ENCODE measurements around the gene B3GNT7. TPM values are rescaled to one million over a fixed set of nuclear protein-coding genes. Genes with fewer than 3 reads are reported as not detected.
A peak's percentile ranks its signal among the peaks of the same experiment; 100 is the strongest.
"Not testable (repeated sequence)": the region's sequence is repeated elsewhere in the genome, so short reads cannot be mapped to it uniquely, and the experiment has no call there.

The B3GNT7 gene
- total RNA-seq, 2 donors from 2014 or later: 12.6 to 20.1 TPM

GRCh38 chr2:231408304-231408703 lies 12.8 kb downstream of the B3GNT7 start:
- DNase-seq (ENCODE audit: low spot score); ATAC-seq; H3K9me3 Mint-ChIP-seq; H3K27ac Mint-ChIP-seq; H3K27me3 Mint-ChIP-seq; H3K4me3 Mint-ChIP-seq; H3K36me3 Mint-ChIP-seq: not testable (repeated sequence)
- peaks cover 20 to 26% of the 10 kb centered on the region in 2 donors for H3K4me1 Mint-ChIP-seq (ENCODE audit: low read depth in 2 of 2)

DNA sequence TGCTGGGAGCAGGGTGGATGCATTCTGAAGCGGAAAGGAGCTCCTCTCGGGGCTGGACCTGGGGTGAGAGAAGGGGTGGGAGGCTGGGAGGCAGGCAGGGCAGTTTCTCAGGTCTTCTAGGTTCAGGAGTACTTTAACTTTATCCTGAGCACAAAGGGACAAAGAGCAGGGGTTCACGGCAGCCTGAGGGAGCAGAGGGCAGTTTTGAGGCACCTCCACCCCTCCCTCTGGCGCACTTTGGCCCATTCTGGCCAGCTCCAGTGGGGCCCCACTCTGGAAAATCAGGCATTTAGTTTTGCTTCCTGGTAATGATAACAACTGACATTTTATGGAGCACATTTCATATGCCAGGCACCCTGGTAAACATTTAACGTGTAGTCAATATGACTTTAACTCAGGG lies 14.3 kb downstream of the B3GNT7 start:
- Mint-ChIP-seq H3K27ac (no peak overlapping the region), H3K27me3 (no peaks in the 10 kb centered on the region), H3K4me1 (ENCODE audit: low read depth in 2 of 2) (peaks cover 20 to 26% of the 10 kb centered on the region in 2 donors), H3K9me3 (no peaks in the 10 kb centered on the region), H3K4me3 (no peak overlapping the region), H3K36me3 (peaks cover 4% of the 10 kb centered on the region)
- DNase-seq (ENCODE audit: low spot score): no peak
- ATAC-seq: no peak

GRCh38 chr2:231410293-231411004 lies 14.9 kb downstream of the B3GNT7 start:
- DNase-seq (ENCODE audit: low spot score) (no peak), ATAC-seq (no peak)
- Mint-ChIP-seq H3K36me3 (peaks cover 4% of the 10 kb centered on the region), H3K4me1 (ENCODE audit: low read depth in 2 of 2) (peaks cover 14 to 20% of the 10 kb centered on the region in 2 donors), H3K27ac (no peak overlapping the region), H3K27me3 (no peaks in the 10 kb centered on the region), H3K4me3 (no peak overlapping the region), H3K9me3 (no peaks in the 10 kb centered on the region)

DNA sequence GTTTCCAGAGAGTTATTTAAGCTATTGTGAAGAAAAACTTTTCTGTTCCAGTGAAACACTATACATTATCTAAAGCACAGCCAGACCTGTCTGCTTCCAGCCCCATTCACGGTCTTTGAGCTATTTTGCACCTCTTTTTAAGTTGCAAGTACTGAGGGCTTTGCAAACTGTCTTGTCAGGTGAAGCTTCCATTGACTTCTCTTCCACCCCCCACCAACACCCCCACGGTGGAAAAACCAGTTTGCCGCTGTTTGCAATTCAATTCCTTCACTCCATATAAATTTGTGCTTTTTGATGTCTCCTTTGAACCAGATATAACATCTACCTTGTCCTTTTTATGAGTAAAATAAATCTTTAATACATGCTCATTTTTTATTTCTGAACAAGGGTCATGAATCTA lies 15.7 kb downstream of the B3GNT7 start:
- peaks cover 12% of the 10 kb centered on the region in 2 donors for H3K4me1 Mint-ChIP-seq (ENCODE audit: low read depth in 2 of 2)
- H3K27me3 Mint-ChIP-seq: no peaks in the 10 kb centered on the region
- no peak overlapping the region for H3K27ac Mint-ChIP-seq
- peak overlapping the region; percentile 71 for H3K4me3 Mint-ChIP-seq
- no peaks in the 10 kb centered on the region for H3K9me3 Mint-ChIP-seq
- ATAC-seq: no peak
- peaks cover 4% of the 10 kb centered on the region for H3K36me3 Mint-ChIP-seq
- DNase-seq (ENCODE audit: low spot score): no peak

- Mint-ChIP-seq H3K27me3 (no peaks in the 10 kb centered on the region), H3K36me3 (peaks cover 4% of the 10 kb centered on the region), H3K4me3 (peak overlapping the region; percentile 71), H3K4me1 (ENCODE audit: low read depth in 2 of 2) (peaks cover 4 to 5% of the 10 kb centered on the region in 2 donors), H3K9me3 (no peaks in the 10 kb centered on the region), H3K27ac (no peak overlapping the region)
- DNase-seq (ENCODE audit: low spot score): peak; percentile 90
- ATAC-seq: peak; percentile 100
Measured at GRCh38 chr2:231411831-231412617, 16.5 kb downstream of the B3GNT7 start.

DNA sequence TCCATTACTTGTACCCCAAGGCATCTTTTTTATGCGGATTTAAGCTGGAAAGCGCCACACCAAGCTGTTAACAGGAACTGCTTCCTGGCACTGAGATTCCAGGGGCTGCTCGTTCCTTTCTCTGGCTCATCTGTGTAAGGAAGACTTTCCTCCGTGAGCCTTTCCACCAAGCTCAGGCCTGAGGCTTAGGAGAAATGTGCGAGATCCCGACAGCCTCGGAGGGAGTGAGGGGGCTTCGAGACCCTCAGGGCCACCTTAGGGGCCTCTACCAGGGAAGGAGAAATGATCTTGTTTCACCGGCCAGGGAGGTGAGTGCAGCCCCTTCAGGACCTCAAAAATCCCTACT lies 17.1 kb downstream of the B3GNT7 start:
- H3K27ac Mint-ChIP-seq: no peak overlapping the region
- H3K36me3 Mint-ChIP-seq: peaks cover 4% of the 10 kb centered on the region
- ATAC-seq (no peak), DNase-seq (ENCODE audit: low spot score) (no peak)
- H3K4me3 Mint-ChIP-seq: peak overlapping the region; percentile 45
- H3K9me3 Mint-ChIP-seq: no peaks in the 10 kb centered on the region
- no peaks in the 10 kb centered on the region for H3K27me3 Mint-ChIP-seq
- peaks cover 4 to 5% of the 10 kb centered on the region in 2 donors for H3K4me1 Mint-ChIP-seq (ENCODE audit: low read depth in 2 of 2)

GRCh38 chr2:231413456-231413855 lies 17.9 kb downstream of the B3GNT7 start:
- no peak for ATAC-seq
- H3K27me3 Mint-ChIP-seq: no peaks in the 10 kb centered on the region

DNA sequence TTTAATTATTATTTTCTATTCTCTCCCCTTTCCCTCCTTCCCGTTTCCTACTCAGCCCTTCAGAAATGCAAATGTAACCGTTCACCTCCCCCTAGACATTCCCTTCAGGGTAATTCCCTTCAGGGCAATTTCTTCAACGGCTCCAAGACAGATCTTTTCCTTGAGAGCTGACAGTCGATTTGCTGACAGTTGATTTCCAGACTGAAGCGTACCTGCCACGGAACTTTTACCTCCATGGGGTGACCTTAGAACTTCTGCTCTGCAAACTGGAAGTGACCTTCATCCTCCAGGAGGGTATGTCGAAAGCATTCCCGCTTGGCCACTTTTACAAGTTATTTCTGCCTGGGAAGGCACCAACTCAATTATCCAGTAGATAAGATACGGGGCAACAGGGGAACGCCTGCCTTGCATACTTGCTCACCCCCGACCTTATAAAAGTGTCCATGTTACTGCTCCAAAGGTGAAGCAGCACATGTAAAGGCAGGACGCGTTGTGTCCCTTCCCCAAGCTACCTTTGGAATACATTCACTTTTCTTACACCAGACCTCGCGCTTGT lies 18.5 kb downstream of the B3GNT7 start:
- Mint-ChIP-seq H3K4me1 (ENCODE audit: low read depth in 2 of 2) (peaks cover 4 to 5% of the 10 kb centered on the region in 2 donors), H3K9me3 (no peaks in the 10 kb centered on the region), H3K4me3 (no peak overlapping the region), H3K36me3 (peaks cover 4% of the 10 kb centered on the region), H3K27me3 (no peaks in the 10 kb centered on the region), H3K27ac (no peak overlapping the region)
- no peak for ATAC-seq
- DNase-seq (ENCODE audit: low spot score): no peak

More at GRCh38 chr2:231413456-231413855, 17.9 kb downstream of the B3GNT7 start:
- H3K27ac Mint-ChIP-seq: no peak overlapping the region
- DNase-seq (ENCODE audit: low spot score): no peak
- H3K4me1 Mint-ChIP-seq (ENCODE audit: low read depth in 2 of 2): peaks cover 4 to 5% of the 10 kb centered on the region in 2 donors
- H3K36me3 Mint-ChIP-seq: peaks cover 4% of the 10 kb centered on the region
- H3K4me3 Mint-ChIP-seq: no peak overlapping the region
- no peaks in the 10 kb centered on the region for H3K9me3 Mint-ChIP-seq

GRCh38 chr2:231415029-231415428 lies 19.5 kb downstream of the B3GNT7 start:
- Mint-ChIP-seq H3K4me1 (ENCODE audit: low read depth in 2 of 2) (peaks cover 4 to 5% of the 10 kb centered on the region in 2 donors), H3K27me3 (no peaks in the 10 kb centered on the region), H3K27ac (no peak overlapping the region), H3K9me3 (no peaks in the 10 kb centered on the region), H3K36me3 (peaks cover 4% of the 10 kb centered on the region), H3K4me3 (no peak overlapping the region)
- ATAC-seq (no peak), DNase-seq (ENCODE audit: low spot score) (no peak)

DNA sequence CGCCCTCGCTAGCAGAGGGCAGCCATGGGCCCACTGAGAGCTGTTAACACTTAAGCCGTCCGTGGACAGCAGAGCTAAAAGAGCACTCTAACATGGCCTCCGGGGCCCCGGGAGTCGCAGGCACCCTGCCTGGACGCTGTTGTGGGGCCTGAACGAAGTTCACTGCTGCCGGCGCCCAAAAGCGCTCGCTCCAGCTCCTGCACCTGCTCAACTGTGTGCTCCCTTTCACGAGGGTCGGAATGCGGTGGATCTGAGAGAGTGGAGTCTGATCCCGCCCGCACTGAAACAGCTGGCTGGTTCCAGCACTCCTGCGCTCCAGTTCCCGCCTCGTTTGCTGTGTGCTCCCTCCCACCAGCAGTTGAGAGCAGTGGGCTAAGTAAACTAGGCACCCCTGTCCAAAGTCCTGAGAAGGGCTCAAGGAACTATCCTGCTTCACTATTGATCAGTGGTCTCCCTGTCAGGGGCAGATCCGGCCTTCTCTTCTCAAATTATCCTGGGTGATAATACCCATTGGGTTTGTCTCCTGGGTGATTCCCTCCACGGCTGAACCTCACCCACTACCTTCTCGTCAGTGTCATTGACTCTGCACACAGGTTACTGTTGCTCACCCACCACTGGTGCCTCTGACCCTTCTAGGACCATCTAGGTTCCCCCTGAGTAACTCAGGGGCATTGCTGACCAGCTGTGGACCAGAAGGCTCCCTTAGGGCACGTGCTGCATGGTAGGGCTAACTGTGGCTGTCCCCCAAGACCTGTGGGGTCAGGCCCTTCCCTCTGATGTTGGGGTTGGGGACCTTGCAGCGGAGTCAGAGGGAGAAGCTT lies 23.5 kb downstream of the B3GNT7 start:
- no peak for DNase-seq (ENCODE audit: low spot score)
- Mint-ChIP-seq H3K9me3 (no peaks in the 10 kb centered on the region), H3K27me3 (no peaks in the 10 kb centered on the region), H3K4me3 (no peak overlapping the region), H3K4me1 (ENCODE audit: low read depth in 2 of 2) (peaks cover 0 to 17% of the 10 kb centered on the region in 2 donors), H3K36me3 (no peaks in the 10 kb centered on the region), H3K27ac (peak overlapping the region in 1 of 2 donors; percentile 31)
- ATAC-seq: no peak

DNA sequence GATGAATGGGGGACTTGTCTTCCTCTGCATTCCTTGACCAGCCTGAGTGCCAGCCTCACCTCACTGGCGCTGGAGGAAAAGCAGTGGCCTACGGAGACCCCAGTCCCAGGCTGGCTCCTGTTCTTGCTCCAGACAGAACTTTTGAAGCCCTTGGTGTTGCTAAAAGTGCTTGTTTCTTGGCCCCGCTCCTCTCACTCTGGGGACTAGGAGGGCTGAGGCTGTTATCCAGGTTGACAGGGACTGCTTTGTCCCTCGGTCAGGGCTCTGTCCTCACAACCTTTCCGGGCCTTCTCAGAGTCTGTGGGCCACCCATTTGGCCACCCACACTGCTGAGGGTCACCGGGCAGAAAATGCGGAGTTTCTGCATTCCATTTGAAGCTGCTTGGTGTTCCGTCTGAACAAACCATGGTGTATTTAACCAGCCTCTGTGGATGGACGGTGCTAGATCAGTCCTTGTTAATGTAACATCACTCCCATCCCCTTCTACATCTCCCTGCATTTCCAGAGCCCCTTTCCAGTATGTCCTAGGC lies 25.6 kb downstream of the B3GNT7 start:
- H3K4me1 Mint-ChIP-seq (ENCODE audit: low read depth in 2 of 2): peaks cover 14 to 28% of the 10 kb centered on the region in 2 donors
- ATAC-seq: no peak

GRCh38 chr2:231422056-231422455 lies 26.5 kb downstream of the B3GNT7 start:
- peak overlapping the region; percentile 31 to 44 for H3K27ac Mint-ChIP-seq
- ATAC-seq: no peak

More for the DNA sequence above, 25.6 kb downstream of the B3GNT7 start:
- H3K4me3 Mint-ChIP-seq: no peak overlapping the region
- H3K27ac Mint-ChIP-seq: no peak overlapping the region
- no peaks in the 10 kb centered on the region for H3K9me3 Mint-ChIP-seq
- no peaks in the 10 kb centered on the region for H3K27me3 Mint-ChIP-seq
- no peaks in the 10 kb centered on the region for H3K36me3 Mint-ChIP-seq
- no peak for DNase-seq (ENCODE audit: low spot score)

DNA sequence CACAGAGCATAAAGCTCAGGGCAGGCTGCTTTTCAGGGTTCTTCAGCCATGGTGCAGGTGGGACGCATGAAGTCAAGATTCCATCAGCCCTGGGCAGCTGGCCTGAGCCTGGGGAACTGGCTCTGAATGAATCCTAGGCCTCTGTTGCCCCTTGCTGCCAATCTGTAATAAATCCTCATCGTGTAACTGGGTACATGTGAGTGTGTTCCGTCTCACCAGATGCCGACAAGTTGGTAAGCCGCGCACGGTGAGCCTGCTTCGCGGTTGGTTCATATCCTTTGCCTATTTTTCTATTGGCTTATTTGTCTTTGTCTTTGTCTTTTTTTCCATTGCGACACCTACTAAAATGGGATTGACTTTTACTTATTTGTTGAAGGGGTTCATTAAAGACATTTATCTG lies 27.7 kb downstream of the B3GNT7 start:
- Mint-ChIP-seq H3K27me3 (no peaks in the 10 kb centered on the region), H3K27ac (no peak overlapping the region), H3K9me3 (no peaks in the 10 kb centered on the region), H3K4me1 (ENCODE audit: low read depth in 2 of 2) (peaks cover 25 to 40% of the 10 kb centered on the region in 2 donors), H3K4me3 (no peak overlapping the region), H3K36me3 (no peaks in the 10 kb centered on the region)
- ATAC-seq: no peak
- no peak for DNase-seq (ENCODE audit: low spot score)

More at GRCh38 chr2:231422056-231422455, 26.5 kb downstream of the B3GNT7 start:
- H3K9me3 Mint-ChIP-seq: no peaks in the 10 kb centered on the region
- no peak overlapping the region for H3K4me3 Mint-ChIP-seq
- peaks cover 23 to 37% of the 10 kb centered on the region in 2 donors for H3K4me1 Mint-ChIP-seq (ENCODE audit: low read depth in 2 of 2)
- H3K36me3 Mint-ChIP-seq: no peaks in the 10 kb centered on the region
- H3K27me3 Mint-ChIP-seq: no peaks in the 10 kb centered on the region
- no peak for DNase-seq (ENCODE audit: low spot score)
